Mucosa of descending colon (tissue), 3 donors: ENCODE measurements around the gene AKAP12. TPM values are rescaled to one million over a fixed set of nuclear protein-coding genes. Genes with fewer than 3 reads are reported as not detected.

Experiments used
- ATAC-seq: fragments of 200-7000 bp; cut with Tn5 transposase; one replicate; pipeline ENCODE4 v1.9.1; 2020; ENCODE audit warnings: mild to moderate bottlenecking, moderate library complexity
- DNase-seq, 3 donors: peaks; one replicate each; pipeline ENCODE4 v3.0.0-alpha.2; 2020
- H3K36me3 ChIP-seq: fragments of 200-600 bp; one replicate; pipeline ENCODE4 v1.8.0; 2021; ENCODE audit warnings: low read depth, mild to moderate bottlenecking
- H3K4me1 ChIP-seq: fragments of 200-600 bp; one replicate; pipeline ENCODE4 v1.8.0; 2021; ENCODE audit warnings: low read depth, mild to moderate bottlenecking
- H3K4me3 ChIP-seq: fragments of 200-600 bp; one replicate; pipeline ENCODE4 v1.8.0; 2021; ENCODE audit warnings: mild to moderate bottlenecking
- H3K9me3 ChIP-seq: fragments of 200-600 bp; one replicate; pipeline ENCODE4 v1.8.0; 2021; ENCODE audit warnings: mild to moderate bottlenecking
- intact Hi-C, 2 donors: fragments of 100-400 bp; cut with DNase I in 1 of 2; cut with micrococcal nuclease in 1 of 2; formaldehyde crosslinking; loops; one replicate each; pipeline versions ENCODE4 v1.11.0 to v1.11.1; 2022; cut with DNase I, micrococcal nuclease
- total RNA-seq, 3 donors: library from RNA; stranded (reverse); fragmentation: NEBNext Ultra II Directional in 2 of 3; extraction: Animal tissue kit (Norgen Biotek cat#: 25700) in 2 of 3; gene quantifications; one replicate each; pipeline versions ENCODE4 v1.2.1 to v1.2.4, GENCODE V29; 2021 to 2023
- TF ChIP-seq, protein P1 (sequence below): fragments of 200-600 bp; IDR thresholded peaks from one replicate; pipeline ENCODE4 v1.8.0; 2022; ENCODE audit warnings: antibody characterized with exemption, mild to moderate bottlenecking
- donor health status: DM: no; HTN: no; CAD: no; lungs with moderate emphysema.
- donor health status: DM: no; HTN: no; CAD: no.
- donor health status: DM: no; HTN: yes; CAD: no.

AKAP12 gene
- total RNA-seq, 3 donors from 2014 or later = 6.3 to 192 (median 15.3) TPM

DNA sequence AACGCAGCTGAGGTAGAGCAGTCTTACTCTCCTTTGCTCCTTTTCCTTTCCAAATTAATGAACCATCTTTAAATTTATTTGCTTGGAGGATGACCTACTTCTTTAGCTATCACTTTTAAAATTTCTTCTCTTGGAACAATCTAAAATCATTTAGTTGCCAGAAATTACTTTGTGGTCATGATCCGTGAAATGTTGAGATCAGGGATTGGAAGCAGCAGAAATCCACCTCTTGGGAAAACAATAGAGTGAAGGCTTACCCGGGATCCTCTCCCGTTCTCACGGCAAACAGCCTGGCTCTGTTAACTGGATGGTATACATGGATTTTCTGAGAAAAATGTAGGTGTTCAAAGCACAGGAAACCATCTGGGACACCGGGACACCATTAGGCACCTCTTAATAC, 7.7 kb downstream of the AKAP12 start:
- Histone ChIP-seq H3K9me3 (no peaks in the 10 kb centered on the region), H3K4me1 (no peaks in the 10 kb centered on the region), H3K36me3 (no peaks in the 10 kb centered on the region), H3K4me3 (no peak overlapping the region)
- ATAC-seq (no peak), DNase-seq (no peak)
- intact Hi-C loops = loop anchor here in 1 of 2 donors (10.0 kb wide), 1 partner anchor 233 kb away; no protein-coding TSS in a partner anchor
- TF ChIP-seq, protein P1, sequence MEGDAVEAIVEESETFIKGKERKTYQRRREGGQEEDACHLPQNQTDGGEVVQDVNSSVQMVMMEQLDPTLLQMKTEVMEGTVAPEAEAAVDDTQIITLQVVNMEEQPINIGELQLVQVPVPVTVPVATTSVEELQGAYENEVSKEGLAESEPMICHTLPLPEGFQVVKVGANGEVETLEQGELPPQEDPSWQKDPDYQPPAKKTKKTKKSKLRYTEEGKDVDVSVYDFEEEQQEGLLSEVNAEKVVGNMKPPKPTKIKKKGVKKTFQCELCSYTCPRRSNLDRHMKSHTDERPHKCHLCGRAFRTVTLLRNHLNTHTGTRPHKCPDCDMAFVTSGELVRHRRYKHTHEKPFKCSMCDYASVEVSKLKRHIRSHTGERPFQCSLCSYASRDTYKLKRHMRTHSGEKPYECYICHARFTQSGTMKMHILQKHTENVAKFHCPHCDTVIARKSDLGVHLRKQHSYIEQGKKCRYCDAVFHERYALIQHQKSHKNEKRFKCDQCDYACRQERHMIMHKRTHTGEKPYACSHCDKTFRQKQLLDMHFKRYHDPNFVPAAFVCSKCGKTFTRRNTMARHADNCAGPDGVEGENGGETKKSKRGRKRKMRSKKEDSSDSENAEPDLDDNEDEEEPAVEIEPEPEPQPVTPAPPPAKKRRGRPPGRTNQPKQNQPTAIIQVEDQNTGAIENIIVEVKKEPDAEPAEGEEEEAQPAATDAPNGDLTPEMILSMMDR = no peak

- H3K9me3 ChIP-seq = no peaks in the 10 kb centered on the region
- DNase-seq (no peak), ATAC-seq (no peak)
- TF ChIP-seq, protein P1 = no peak
- no peaks in the 10 kb centered on the region for H3K36me3 ChIP-seq
- no peak overlapping the region for H3K4me3 ChIP-seq
- intact Hi-C loops = loop anchor here in 1 of 2 donors (10.0 kb wide), 1 partner anchor 233 kb away; no protein-coding TSS in a partner anchor
- H3K4me1 ChIP-seq = no peaks in the 10 kb centered on the region
Observed at GRCh38 chr6:151248295-151248694, 8.5 kb downstream of the AKAP12 start.

GRCh38 chr6:151252634-151253033, 12.9 kb downstream of the AKAP12 start:
- Histone ChIP-seq H3K4me1 (no peaks in the 10 kb centered on the region), H3K36me3 (no peaks in the 10 kb centered on the region), H3K9me3 (no peaks in the 10 kb centered on the region), H3K4me3 (no peak overlapping the region)
- intact Hi-C loops = no loop called here
- TF ChIP-seq, protein P1 = no peak
- DNase-seq (no peak), ATAC-seq (no peak)

DNA sequence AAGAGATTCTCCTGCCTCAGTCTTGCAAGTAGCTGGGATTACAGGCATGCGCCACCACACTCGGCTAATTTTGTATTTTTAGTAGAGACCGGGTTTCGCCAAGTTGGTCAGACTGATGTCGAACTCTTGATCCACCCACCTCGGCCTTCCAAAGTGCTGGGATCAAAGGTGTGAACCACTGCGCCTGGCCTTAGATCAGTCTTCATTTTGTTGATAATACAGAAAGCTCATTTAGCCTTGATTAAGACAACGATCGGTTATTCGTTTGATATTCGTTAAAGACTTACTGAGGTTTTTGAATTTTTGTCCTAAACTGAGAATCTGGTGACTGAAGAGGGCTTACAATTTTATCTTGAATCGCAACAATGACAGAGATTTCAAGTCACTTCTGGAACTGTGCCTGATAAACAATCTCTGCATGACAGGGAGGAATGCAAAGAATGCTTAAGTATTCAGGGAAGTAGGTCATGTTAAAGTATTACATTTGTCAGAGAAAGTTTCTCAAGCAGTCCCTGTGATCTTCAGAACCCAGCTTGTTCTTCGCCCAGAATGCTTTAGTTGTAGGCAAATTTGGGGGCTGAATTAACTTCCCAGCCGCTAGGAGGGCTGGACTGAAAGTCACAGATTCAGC, 14.8 kb downstream of the AKAP12 start:
- TF ChIP-seq, protein P1 = no peak
- Histone ChIP-seq H3K36me3 (no peaks in the 10 kb centered on the region), H3K4me1 (no peaks in the 10 kb centered on the region), H3K9me3 (no peaks in the 10 kb centered on the region), H3K4me3 (no peak overlapping the region)
- DNase-seq (no peak), ATAC-seq (no peak)
- intact Hi-C loops = no loop called here

DNA sequence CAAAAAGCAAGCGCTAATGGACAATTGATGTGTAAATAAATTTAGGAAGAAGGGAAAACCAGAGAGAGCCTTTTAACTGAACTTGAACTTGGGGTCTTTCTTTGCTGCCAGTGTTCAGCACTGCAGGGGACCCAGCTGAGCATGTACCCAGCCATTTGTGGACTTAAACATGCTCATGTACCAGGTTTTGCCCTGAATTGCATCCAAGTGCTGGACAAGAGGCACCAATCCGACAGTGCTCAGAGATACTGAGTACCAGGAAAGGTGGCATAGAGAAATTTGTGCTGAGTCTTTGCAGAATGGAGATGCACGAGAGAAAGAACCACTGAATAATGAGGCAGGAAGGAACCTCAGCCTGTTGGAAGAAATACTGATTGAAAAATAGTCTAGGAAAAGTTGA, 16.0 kb downstream of the AKAP12 start:
- ATAC-seq (no peak), DNase-seq (no peak)
- Histone ChIP-seq H3K36me3 (no peaks in the 10 kb centered on the region), H3K4me3 (no peak overlapping the region), H3K4me1 (no peaks in the 10 kb centered on the region), H3K9me3 (no peaks in the 10 kb centered on the region)
- TF ChIP-seq, protein P1 = no peak
- intact Hi-C loops = no loop called here
